NCI-H2227 treated with DMSO at 0.1 percent for 48 hours (cell line): ENCODE measurements around the gene YIPF1.

Experiments
- DNase-seq: peaks from one replicate; lab custom pipeline; 2025; lab: John Stamatoyannopoulos, UW

YIPF1 gene

DNA sequence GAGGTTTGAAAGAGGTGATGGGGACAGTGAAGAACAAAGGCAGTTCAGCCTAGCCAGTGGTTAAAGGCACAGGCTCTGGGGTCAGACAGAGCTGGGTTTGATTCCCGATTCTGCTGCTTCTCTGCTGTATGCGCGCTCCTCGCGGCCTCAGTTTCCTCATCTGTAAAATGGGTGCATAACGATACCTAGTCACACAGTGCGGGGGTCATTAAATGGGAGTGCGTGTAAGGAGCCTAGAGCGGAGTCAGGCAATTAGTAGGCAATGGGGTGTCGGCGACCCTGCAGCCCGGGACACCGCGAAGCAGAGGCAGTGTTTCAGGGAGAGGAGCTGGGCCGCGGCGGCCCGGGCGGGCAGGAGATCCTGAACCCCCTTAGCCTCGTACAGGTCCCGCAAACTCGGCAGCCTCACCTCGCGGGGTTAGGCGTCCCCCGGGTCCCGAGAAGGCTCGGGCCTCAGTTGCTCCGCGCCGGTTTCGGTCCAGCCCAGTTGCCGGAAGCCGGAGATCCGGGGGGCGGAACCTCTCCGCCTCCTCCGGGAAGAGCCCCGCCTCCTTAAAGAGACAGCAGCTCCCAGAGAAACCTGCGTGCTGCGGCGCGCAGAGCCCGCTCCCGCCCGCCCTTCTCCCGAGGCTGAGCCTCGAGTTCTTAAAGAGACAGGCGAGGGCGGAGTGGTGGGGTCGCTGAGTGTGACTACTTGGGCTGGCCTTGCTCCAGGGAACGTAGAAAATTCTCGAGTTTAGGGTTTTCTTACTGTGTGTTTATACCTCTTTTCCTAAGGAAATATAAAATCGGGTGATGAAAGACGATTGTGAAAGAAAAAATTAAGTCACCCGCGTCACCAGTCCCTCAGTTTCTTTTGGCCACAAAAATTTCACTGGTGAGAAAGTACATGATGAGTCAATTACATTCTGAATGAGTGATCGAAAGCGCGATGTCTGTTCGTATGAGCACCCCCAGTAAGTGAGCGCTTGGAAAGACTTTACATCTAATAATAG lies at the start of gene YIPF1:
Gene YIPF1 (minus strand): TSS at position 494 of the 995 bp plus-strand sequence. CDS start 860 bp downstream, outside the sequence.
- DNase-seq, result peak; percentile 82

DNA sequence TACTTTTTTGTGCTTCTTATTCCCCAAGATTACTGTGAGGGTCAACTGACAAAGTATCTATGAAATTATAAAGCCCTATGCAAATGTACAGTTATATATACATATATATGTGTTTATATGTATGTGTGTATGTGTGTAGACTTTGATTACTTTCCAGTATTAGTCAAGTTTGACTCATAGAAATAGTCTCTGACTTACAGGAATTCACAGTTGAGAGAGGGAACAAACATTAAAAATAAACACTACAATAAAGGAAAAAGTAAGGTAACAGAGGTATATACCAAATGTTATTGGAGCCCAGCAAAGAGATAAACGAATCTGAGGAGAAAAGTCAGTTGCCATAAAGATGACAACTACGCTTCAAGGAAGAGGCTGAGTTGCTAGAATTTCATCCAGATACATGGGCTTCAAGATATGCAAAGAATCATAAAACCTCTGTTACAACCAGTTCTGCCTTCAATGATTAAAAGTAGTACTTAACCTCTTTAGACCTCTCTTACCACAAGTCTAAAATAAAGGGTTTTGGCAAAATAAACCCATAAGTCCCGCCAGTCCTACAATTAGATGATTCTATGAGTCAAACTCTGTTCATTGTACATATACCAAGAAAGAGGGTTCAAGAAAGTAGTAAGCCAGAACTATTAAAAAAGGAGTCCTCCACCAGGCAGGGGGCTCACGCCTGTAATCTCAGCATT lies 48.7 kb upstream of the YIPF1 start:
- no peak for DNase-seq

DNA sequence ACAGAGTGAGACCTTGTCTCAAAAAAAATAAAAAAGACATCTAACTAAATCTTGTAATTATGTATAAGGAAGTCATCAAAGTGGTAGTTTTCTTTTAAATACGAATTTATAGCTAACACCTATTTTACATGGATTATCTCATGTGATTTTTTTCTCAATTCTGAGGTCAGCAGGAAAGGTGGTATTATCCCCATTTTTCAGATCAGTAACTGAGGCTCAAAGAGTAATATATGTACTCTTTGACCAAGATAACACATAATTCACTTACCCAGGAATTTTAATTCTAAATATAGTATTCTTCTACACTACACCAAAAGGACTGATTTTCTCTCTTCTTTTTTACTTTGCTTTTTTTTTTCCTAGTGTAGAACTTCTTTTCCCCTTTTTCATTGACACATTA lies 46.8 kb upstream of the YIPF1 start:
- no peak for DNase-seq

DNA sequence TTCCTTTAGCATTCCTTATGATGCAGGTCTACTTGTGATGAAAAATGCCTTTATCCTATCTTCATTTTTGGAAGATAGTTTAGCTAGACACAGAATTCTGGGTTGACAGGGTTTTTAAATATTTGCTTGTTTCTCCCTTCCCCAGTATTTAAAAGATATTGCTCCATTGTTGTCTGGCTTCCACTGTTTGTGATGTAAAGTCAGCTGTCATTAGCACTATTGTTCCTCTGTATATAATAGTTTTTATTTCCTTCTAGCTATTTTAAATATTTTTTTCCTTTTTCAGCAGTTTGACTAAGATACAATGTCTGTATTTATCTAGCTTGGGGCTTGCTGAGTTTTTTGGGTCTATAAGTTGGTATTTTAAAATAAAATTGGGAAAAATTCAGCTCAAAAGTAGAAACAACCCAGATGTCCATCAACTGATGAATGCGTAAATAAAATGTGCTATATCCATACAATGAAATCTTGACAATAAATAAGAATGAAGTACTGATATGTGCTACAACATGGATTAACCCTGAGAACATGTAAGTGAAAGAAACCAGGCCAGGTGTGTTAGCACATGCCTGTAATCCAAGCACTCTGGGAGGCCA lies 44.7 kb upstream of the YIPF1 start:
- no peak for DNase-seq

DNA sequence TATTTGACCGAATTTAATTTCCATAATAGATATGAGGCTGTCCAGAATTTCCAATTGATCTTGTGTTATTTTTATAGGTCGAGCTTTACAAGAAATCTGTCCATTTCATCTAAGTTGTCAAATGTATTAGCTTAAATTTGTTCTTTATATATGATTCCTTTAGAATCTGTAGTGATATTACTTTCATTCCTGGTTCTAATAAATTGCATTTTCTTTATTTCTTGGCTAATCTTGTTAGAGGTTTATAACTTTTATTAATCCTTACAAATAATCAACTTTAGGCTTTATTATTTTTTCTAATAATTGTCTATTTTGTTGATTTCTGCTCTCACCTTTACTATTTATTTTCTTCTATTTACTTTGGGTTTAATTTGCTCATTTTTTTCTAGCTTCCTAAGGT lies 41.9 kb upstream of the YIPF1 start:
- no peak for DNase-seq

DNA sequence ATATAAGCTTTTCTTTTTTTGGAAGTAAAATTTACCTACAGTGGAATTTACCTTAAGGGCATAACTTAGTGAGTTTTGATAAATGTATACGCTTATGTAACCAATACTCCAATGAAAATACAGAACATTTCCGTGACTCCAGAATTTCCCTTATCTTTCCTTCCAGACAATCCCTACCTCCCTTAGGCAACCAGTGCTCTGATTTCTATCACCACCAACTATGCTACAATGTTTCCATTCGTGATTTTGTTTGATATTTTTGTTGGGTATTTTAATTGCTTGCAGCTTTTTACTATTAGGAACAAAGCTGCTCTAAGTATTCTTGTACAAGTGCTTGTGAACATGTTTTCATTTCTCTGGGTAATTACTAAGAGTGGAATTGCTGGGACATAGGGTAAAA lies 41.3 kb upstream of the YIPF1 start:
- no peak for DNase-seq

DNA sequence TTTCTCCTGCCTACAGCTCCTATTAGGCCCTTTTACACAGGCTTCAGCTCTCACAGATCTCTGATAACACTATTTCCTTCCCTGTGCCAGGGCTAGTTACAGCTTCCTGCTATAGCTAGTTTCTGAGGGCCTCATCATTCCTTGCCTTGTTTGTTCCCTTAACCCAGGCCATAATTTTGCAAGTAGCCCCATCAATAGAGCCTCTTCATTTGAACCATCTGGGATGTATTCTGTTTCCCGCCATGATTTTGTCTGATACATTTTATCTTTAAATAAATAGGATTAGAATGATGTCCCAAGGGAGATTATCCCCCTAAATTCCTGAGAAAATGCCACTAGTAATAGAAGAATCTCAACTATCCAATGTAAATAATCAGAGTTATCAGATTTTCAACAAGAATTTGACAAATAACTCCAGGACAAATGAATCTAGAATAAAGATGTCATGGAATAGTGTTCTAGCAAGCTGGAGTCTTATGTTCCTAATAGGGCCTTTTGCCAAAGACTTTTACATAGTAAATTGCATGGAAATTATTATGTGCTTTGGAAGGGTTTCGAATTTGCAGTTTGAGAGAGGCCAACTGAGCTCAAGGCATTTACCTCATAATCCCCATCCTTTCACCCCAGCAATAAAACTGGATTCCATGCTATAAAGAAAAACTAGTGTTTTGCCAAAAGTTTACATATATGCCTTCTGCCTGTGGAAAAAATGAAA lies 39.8 kb upstream of the YIPF1 start:
- DNase-seq, result no peak

DNA sequence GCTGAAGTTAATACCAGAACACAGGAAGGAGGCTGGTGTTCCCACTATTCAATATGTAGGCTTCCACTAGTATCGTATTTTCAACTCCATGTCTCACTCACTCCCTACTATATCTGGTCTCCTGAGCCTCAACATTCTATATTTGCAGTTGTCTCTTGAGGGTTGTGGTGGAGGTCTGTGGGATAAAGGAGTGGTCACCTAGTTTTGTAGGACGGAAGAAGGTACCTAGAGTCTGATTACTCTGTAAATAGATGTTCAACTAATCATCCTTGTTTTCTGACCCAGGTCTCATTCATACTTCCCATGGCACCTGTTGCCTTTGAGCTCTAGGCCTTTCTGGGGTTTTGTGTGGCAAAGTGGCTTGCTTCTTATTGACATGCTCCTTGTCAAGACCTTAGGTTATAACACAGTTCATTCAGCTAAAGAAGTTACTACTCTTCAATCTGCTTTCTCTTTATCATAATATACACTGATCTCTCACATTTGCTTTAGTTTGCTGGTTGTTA lies 37.8 kb upstream of the YIPF1 start:
- no peak for DNase-seq

DNA sequence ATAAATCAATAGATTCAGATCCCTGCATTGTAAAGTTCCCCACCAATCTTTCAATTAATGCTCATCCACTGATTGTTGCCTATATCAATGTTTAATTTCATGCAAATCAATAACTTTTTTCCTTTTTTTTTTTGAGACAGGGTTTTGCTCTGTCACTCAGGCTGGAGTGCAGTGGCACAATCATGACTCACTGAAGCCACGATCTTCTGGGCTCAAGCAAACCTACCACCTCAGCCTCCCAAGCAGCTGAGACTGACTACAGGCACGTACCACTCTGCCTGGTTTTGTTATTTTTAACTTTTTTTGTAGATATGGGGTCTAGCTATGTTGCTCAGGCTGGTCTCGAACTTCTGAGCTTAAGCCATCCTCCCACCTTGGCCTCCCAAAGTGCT lies 30.1 kb upstream of the YIPF1 start:
- no peak for DNase-seq

DNA sequence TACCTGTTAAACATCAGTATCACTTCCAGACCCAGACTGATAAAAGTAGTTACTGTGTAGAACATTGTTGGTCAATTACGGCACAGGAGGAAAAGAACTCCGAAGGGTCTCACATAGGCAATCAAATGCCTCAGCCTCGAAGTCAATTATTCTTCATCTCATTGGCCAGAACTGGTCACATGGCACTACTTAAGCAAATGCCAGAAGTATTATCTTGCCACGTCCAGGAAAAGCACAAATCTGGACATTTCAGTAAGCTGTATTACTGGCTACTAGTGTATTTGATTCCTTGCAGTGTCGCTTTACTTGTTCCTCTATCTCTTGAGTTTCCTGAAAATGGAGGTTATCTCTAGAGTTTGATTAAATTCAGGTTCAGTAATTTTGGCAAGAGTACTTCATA lies 28.7 kb upstream of the YIPF1 start:
- no peak for DNase-seq

DNA sequence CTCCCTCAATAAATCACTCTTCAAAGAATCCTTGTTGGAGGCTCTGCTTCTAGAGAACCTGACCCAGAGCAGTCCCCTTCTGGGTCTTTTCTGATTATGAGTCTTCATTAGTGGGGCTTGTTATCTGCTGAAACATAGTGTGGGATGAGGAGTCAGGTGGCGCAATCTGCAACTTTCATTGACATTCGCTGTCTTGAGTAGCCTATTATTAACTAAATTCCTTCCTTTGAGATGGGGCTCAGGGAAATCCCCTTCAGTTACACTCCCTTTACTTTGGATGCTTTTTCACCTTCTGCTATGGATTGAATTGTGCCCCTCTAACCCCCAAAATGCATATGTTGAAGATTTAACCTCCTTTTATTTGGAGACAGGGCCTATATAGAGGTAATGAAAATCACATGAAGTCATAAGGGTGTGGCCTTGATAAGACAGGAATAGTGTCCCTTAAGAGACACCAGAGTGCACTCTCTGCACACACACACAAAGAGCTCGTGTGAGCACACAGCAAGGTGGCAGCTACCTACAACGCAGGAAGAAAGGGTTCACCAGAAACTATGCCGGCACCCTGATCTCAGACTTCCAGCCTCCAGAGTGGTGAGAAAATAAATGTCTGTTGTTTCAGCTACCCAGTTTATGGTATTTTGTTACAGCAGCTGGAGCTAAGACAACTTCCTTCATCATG lies 23.9 kb upstream of the YIPF1 start:
- peak; percentile 58 for DNase-seq

DNA sequence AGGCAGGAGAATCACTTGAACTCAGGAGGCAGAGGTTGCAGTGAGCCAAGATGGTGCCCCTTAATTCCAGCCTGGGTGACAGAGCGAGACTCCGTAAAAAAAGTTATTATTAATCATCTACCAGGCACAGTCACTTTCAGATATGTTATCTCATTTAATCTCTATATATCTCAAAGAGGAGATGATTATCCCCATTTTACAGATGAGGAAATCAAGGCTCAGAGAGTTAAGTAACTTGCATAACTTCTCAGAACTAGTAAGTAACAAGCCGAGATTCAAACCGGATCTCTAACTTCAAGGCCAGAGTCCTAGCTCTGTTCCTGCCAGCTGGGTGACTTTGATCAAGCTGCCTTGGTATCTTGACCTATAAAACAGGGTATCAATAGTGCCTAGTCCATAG lies 21.8 kb upstream of the YIPF1 start:
- DNase-seq, result no peak

DNA sequence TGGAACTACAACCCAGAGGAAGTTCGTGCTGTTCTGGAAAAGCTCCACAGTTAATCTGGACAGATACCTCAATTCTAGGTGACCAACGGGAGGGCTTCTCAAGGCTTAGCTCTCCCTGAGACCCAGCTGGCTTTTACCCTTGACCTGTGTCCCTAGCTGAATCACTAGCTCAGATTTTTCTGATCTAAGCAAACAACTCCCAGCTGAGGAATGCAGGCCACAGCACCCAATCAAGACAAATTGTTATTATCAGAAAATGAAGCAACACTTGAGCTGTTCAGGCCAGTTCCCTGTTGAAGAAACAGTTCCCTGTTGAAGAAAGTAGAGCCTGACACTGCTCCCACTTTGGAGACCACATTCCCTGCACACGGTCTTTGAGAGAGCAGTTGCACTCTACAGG lies 20.3 kb upstream of the YIPF1 start:
- no peak for DNase-seq

DNA sequence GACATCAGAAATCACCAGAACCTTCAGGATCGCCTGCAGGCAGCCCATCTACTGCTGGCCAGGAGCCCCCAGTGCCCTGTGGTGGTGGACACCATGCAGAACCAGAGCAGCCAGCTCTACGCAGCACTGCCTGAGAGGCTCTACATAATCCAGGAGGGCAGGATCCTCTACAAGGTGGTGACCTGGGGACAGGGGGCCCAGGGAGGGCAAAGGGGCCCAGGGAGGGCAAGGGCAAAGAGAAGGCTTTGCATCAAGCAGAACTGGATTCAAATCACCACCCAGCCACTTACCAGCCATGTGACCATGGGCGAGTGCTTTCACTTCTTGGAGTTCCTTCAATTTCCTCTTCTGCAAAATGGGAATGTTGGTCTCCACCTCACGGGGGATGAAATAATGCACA lies 16.5 kb upstream of the YIPF1 start:
- DNase-seq, result no peak

DNA sequence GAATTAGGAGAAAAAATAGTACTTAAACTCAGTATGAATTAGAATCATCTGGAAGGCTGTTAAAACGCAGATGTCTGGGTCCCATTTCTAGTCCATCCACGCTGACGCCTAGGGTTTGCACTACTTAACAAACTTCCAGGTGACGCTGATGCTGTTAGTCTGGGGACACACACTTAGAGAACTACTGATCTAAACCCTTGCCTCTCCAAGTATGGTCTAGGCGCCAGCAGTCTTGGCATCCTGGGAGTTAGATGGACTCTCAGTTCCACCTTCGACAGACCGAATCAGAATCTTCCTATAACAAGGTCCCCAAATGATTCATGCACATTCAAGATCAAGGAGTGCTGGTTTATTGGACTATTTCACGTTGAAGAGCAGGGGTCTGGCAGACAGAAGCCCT lies 15.9 kb upstream of the YIPF1 start:
- DNase-seq, result no peak

DNA sequence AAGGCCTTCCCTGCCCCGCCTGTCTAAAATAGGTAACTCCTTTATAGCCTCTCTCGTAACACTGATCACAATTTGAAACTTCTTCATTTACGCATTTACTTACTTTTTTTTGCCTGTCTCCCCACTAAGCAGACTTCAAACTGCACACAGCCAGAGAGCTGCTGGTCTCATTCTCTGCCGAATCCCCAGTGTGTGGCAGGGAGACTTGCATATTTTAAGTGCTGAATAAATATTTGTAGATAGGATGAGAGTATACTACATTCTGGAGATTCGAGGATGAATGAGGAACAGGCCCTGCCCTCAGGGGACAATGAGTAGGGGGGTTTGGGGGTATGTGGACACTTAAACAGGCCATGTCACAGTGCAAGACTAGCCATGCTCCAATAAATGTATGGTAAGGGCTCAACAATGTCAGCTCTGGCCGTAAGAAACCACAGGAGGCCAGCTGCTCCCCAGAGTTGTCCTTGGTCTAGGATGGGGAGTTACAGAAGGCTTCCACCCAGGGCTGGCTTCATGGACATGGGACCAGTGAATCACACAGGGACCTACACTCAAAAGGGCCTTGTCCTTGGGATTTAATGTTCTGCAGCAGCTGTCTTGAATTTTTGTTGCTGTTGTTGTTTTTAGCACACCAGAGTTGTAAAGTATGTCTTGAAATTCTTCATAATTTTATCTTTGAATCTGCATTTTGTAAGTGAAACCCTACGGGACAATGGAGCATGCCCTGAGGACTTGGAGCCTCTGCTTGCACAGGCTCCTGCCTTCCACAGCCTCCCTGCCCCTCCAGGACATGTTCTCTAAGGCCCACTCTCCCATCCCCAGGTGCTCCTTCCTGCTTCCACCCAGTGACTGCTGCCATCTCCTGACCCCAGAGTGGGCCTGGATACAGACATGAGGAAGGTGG lies 12.9 kb upstream of the YIPF1 start:
- no peak for DNase-seq

DNA sequence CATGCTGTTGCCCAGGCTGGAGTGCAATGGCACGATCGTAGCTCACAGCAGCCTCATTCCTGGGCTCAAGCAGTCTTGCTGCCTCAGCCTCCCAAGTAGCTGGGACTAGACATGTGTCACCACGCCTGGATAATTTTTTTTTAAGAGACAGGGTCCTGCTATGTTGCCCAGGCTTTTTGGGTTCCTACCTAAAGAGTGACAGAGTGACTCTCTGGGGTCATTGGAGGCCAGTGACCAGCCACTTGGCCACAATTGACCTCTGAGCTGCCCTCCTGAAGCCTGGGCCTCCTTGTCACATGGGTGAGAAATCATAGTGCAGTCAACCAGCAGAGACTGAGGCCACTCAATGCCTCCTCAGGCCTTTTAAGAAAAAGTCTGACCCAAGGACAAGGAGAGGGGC lies 10.1 kb upstream of the YIPF1 start:
- DNase-seq, result no peak

DNA sequence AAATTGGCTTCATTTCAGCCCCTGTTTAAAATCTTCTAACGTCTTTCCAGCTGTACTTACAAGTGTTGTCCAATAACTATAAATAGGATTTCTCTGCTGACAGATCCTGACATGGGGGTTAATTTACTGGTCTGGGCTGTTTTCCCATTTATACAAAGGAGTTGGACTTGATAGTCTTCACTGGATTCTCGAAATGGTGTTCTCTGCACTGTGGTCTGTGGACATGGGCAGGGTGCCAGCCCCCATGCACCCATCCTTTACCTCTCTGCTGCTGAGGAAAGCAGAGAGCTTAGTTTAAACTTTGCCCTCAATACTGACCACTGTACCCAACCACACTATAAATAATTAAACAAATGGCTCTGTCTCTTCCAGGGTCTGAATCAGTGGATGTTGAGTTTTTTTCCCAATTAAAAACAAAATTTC lies 9.6 kb upstream of the YIPF1 start:
- no peak for DNase-seq

DNA sequence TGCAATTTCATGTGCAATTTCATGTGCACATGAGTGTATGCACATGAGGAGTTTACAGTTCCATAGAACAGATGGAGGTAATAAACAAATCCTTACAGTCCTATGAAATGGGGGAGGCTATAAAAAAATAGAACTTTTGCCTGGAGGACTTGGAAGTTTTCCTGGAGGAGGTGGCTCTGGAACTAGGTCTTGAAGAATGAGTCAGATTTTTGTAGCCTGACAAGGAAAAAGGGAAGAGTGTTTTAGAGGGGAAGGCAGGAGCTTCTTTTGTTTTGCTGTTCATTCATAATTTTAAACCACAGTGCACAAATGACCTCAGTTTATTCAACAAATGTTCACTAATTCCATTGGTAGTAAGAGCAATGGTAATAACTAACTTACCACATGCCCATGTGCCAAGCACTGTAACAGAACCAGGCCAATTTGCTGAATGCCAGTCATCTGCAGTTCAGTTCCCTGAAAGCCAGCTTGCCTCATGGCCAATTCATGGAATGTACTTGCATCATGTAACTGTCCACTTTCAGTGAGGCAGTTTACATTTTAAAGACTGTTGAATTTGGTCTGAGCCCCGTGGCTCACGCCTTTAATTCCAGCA lies 7.1 kb upstream of the YIPF1 start:
- DNase-seq, result no peak

DNA sequence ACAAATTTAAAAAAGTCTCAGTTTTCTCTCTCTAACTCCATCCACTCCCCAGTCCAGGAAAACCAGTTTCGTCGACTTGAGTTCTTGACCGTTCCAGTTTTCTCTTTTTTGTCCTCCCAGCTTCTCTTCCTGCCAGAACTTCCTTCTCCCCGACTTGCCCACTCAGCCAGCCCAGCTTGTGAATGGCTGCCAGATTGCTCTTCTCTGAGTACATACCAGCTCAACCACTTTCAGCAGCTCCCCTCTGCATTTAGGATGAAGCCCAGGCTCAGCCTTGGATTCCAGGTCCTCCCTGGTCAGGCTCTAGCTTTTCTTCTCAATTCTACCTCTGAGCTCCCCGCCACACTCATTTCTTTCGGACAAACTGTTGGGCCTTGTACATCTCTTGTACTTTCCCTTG lies 5.8 kb upstream of the YIPF1 start:
- DNase-seq, result no peak
